HL-60/S4 (cell line): ENCODE measurements around the gene BCL7A.

Source experiments
- in situ Hi-C: fragments of 300-500 bp; cut with MboI; formaldehyde crosslinking; loops from 2 replicates; pipeline ENCODE4 v1.14.3; 2022; ENCODE audit warnings: low sequenced_read_pairs

The BCL7A gene

GRCh38 chr12:121996945-121997612 lies 24.6 kb upstream of the BCL7A start:
- in situ Hi-C loops, result no loop called here

GRCh38 chr12:122001466-122002209 lies 20.0 kb upstream of the BCL7A start:
- in situ Hi-C loops, result no loop called here

DNA sequence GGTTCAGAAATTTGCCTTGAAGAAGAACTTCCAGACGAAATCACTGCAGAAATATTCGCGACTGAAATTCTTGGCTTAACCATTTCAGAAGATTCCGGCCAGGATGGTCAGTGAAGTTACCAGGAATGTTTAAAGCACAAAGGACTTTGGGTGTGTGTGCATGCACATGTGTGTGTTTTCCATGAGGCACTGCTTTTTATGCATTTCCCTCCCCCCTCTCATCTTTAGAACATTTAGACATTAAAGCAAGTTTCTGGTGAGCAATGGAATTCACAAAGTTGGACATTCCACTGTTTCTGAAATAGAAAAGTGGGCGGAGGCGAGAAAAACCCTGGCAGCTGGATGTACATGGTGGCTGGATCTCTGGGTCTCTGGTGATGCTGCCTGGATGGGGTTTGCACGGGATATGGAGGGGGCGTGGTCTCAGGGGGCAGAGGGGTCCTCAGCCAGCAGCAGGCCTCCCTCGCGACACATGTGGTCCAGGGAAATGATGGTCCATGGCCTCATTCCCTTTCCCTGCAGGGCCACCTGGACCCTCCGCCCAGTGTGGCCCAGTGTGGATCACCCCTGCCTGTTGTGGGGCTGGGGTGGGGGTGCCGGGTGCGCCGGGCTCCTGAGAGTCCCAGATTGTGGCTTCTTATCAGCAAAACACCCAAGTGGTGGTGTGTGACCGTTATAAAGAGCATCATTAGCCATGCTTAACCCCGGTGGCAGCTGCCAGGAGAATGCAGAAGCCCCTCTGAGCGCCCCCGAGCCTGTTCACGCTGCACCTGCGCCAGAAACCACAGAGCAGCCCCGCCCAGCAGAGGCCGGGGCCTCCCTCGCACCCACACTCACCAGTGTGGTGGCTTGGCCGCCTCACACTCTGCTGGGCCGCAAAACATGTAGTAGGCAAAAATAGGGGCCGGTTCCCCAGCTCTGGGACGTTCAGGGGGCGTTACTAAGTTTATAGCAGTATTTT lies 17.8 kb upstream of the BCL7A start:
- in situ Hi-C loops, result no loop called here

GRCh38 chr12:122004633-122005071 lies 17.0 kb upstream of the BCL7A start:
- in situ Hi-C loops, result no loop called here

GRCh38 chr12:122005252-122005776 lies 16.4 kb upstream of the BCL7A start:
- in situ Hi-C loops, result no loop called here

DNA sequence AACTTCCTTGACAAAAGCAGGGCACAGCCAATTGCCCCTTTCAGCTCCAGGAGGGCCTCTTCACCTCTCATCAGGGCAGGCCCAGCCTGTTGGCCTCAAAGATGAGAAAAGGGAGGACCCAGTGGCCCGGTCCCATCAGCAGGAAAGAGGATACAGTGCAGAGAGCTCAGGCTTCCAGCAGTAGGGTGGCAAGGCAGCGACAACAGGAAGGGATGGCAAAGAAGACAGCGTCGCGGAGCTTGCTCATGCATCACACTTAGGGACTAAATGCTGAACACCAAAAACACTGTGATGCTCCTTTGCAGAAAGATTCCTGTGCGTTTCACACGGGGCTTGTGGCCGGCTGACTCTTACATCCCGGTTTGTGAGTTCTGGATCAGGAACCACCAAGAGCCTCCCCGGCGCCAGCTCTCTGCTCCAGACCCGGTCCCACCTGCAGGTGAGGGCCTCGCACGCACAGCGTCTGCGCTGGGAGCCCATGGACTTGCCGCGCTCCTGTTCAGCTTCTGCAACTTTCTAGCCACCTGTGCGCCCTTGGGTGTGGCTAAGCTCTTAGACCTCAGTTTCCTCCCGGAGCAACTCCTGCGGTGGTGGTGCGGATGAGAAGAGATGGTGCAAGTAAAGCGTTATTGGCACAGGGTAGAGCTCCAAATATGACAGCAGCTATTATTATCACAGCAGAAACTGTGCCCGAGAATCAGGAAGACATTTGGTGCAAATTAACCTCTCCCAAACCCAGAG lies 15.3 kb upstream of the BCL7A start:
- in situ Hi-C loops, result no loop called here

DNA sequence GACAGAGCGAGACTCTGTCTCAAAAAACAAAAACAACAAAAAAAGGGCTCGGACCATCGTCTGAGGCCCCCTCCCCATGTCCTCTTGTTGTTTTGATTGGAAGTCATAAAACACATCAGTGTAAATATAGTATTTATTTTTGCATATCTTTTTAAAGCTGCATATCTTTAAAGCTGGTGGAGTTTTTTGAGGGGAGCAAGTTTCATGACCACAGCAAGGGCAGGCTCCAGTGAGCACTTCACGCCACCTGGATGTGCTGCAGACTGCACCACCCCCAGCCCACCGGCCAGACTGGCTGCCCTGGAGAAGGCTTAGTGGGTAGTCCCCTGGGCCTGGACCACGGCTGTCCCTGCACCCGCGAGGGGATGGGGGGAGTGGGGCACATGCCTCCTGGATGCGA lies 11.9 kb upstream of the BCL7A start:
- in situ Hi-C loops, result no loop called here

- in situ Hi-C loops, result no loop called here
Measured at GRCh38 chr12:122012184-122012583, 9.5 kb upstream of the BCL7A start.

DNA sequence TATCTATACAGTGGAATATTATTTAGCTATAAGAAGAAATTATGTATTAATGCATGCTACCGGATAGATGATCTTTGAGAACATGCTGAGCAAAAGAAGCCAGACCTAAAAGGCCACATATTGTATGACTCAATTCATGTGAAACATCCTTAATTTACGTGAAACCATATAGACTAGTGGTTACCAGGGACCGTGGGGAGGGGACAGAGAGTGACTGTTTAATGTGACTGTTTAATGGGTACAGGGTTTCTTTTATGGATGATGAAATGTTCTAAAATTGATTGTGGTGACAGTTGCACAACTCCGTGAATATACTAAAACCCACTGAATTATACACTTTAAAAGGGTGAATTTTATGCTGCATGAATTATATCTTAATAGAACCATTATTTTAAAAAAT lies 8.5 kb upstream of the BCL7A start:
- in situ Hi-C loops, result no loop called here

DNA sequence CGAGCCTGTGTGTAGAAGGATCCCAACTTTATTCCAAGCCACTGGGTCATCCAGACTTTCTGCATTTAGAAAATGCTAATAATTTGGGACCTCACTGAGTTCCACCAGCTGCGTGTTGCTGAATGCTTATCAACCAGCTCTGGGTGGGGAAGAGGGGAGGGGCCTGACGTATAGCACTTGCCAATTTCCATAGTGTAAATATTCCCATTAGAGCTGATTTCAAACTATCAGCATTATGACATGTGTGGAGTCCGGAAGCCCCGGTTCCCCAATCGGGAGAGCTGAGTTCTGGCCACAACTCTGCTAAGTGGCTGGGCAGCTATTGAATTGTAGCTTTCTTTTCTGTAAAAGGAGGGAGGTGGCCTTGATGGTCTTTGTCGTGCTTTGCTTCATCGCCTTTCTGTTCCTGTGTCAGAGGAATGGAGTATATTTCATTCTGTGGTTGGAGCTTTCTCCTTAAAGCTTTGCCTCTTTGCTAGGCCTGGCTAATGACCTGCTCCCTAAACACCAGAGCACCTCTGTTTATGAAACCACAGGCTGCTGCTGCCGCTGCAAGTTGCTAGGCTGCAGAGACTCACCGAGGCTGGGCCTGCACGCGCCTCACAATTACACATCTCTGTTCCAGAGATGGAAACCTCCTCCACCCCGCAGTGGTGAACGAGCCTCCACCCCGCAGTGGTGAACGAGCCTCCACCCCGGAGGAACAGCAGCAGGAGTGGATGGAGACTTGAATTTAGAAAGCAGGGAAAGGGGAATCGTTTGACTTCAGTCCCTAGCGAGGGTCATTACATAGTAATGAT lies 7.7 kb upstream of the BCL7A start:
- in situ Hi-C loops, result no loop called here

DNA sequence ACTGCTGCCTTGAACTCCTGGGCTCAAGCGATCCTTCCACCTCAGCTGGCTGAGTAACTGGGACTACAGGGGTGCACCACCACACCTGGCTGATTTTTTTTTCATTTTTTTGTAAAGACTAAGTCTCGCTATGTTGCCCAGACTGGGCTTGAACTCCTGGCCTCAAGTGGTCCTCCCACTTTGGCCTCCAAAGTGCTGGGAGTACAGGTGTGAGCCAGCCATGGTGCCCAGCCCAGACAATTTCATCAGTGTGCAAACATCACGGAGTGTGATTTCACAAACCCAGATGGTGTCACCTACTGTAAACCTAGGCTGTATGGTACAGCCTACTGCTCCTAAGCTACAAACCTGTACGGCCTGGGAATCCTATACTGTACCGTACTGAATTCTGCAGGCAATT lies 6.9 kb upstream of the BCL7A start:
- in situ Hi-C loops, result no loop called here

DNA sequence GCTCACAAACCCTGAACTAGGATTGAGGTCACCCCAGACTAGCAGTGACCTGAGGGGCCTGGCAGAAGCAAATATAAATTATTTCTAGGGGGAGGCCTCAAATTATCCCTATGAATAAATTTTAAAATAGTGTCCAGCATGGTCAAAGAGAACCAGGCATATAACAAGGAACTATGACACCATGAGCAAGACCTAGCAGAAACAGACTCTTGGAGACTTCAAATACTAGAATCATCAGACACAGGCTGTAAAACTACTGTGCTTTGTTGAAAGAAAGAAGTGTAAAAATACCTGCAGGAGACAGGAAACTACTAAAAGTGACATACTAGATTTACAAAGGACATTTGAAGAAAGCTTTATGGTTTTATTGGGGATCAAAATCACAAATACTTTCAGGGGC lies 3.2 kb upstream of the BCL7A start:
- in situ Hi-C loops, result no loop called here

DNA sequence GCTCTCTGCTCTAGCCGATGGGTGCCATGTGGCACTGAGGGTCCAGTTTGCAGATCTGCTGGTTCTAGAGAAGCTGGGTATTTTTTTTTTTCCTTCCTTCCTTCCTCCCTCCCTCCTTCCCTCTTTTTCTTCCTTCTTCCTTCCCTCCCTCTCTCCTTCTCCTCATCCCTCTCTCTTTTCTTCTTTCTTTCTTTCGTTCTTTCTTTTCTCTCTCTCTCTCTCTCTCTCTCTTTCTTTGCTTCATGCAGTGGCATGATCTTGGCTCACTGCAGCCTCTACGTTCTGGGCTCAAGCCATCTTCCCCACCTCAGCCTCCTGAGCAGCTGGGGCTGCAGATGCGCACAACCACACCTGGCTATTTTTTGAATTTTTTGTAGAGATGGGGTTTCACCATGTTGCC lies 2.7 kb upstream of the BCL7A start:
- in situ Hi-C loops, result no loop called here

GRCh38 chr12:122020795-122021192 lies 890 bp upstream of the BCL7A start:
- in situ Hi-C loops, result no loop called here

DNA sequence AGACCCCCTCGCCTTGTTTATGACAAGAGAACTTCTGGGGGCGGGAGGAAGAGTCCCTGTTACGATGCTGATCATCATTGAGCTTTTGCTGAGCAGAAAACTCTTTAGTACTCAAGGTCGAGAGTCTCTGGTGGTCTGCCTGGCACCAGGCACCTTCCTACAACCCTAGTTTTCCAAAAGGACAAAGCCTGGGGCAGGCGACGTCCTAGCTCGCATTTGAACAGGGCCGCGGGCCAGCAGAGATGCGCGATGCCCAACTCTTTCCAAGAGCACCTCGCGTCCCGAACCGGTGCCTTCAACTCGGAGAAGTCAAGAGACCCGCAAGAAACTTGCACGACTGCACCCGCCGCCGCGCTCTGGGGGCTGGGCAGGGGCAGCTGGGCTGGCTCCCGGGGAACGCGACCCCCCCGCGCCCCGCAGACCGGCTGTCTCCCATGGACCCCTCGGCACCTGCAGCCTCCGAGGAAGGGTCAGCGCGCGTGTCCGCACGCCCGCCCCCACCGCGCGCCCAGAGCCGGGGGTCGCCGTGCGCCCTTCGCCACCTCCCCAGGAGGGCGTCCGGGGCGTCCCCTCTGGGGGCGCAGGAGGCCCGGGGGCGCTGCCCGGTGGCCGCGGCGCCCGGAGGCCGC lies 377 bp upstream of the BCL7A start:
- in situ Hi-C loops, result no loop called here

DNA sequence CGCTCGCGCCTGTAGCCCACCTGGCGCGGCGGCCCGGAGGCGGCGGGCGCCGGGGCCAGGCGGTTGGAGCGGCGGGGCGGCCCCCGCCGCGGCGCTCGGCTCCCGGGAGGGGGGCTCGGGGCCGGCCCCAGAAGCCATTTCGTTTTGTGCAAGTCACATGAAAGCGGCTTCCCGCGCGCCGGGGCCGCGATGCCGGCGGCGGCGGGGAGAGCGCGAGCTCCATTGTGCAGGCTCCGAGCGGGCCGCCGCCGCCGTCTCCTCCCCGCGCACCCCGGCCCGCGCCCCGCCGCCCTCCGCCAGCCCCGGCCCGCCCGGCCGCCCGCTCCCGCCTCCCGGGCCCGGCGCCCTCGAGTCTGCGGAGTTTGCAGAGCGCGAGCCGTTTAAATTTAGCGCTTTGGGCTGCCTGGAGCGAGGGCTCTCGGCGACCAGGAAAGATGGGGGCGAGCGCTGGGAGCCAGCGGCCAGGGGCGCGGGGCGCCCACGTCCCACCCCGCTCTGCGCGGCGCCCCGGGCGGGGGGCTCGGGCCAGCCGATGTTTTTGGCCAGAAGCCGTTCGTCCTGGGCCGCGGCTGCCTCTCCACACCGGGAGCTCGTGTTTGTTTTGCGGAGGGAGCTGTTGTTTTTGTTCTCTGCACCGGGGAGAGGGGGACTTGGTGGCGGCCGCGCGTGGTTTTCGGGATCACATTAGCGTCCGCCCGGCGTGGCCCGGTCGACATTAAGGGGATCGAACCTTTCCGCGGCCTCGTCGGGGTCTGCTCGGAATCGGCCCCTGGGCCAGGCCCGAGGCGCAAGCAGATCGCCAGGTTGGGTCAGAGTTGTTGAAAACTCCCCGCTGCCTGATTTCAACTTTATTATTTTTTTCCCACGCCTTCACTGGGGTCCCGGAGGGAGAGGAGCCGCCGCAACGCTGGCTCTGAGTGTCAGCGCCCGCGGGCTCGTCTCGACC lies 982 bp downstream of the BCL7A start:
- in situ Hi-C loops, result no loop called here

GRCh38 chr12:122023339-122024131 lies 1.9 kb downstream of the BCL7A start:
- in situ Hi-C loops, result no loop called here
